ENCODE results near the gene FAM168A. TPM values are rescaled to one million over a fixed set of nuclear protein-coding genes. Genes with fewer than 3 reads are reported as not detected.

Gene FAM168A
- total RNA-seq, 1 experiment from 2014 or later, result 21.1 TPM

GRCh38 chr11:73393011-73393380 is 204.9 kb downstream of the FAM168A start:
- Histone ChIP-seq H3K79me1 (ENCODE audit: insufficient read depth, low read depth, low read length, poor library complexity, severe bottlenecking) (no peaks in the 10 kb centered on the region), H2BK20ac (ENCODE audit: low read depth, low read length, poor library complexity, severe bottlenecking) (no peak overlapping the region), H4K5ac (ENCODE audit: insufficient read length, low read depth, low read length) (no peak overlapping the region), H3K79me2 (ENCODE audit: insufficient read depth, low read length) (no peaks in the 10 kb centered on the region), H2BK5ac (ENCODE audit: insufficient read length, low read length) (no peak overlapping the region), H3K27me3 (ENCODE audit: insufficient read depth, low read length) (no peaks in the 10 kb centered on the region), H3K4me1 (ENCODE audit: insufficient read depth, low read length) (no peaks in the 10 kb centered on the region), H2AFZ (ENCODE audit: low read length) (no peak overlapping the region), H3K14ac (ENCODE audit: insufficient read depth, low read length) (no peak overlapping the region), H4K91ac (ENCODE audit: insufficient read length, low read depth, low read length) (no peak overlapping the region), H3T11ph (ENCODE audit: low read length) (no peak overlapping the region), H2AK5ac (ENCODE audit: insufficient read length, low read length) (no peak overlapping the region), H2BK12ac (ENCODE audit: insufficient read length, low read depth, low read length) (no peak overlapping the region), H4K8ac (replicated peaks; ENCODE audit: insufficient read length, low read depth, low read length) (no peak overlapping the region), H2BK120ac (ENCODE audit: low read depth, low read length, poor library complexity, severe bottlenecking) (no peak overlapping the region), H3K23ac (ENCODE audit: insufficient read length, low read depth, low read length) (no peak overlapping the region), H4K20me1 (ENCODE audit: control insufficient read depth, insufficient read depth, insufficient read length) (no peaks in the 10 kb centered on the region), H2BK15ac (ENCODE audit: low read depth, low read length) (no peak overlapping the region), H3K23me2 (ENCODE audit: insufficient read length, low read depth, low read length, poor library complexity, severe bottlenecking) (no peaks in the 10 kb centered on the region), H3K27ac (ENCODE audit: insufficient read length, low read depth, low read length) (no peak overlapping the region), H3K18ac (ENCODE audit: insufficient read length, low read depth, low read length) (no peak overlapping the region), H3K4ac (ENCODE audit: low read depth, low read length) (no peak overlapping the region), H3K56ac (ENCODE audit: insufficient read length, low read depth, low read length) (no peak overlapping the region), H3K4me2 (ENCODE audit: insufficient read depth, insufficient read length, low read length) (no peak overlapping the region), H3K9me3 (ENCODE audit: control insufficient read depth, low read depth, low read length) (no peaks in the 10 kb centered on the region), H3K9ac (ENCODE audit: extremely low read depth, insufficient read length, low read length) (no peak overlapping the region)
- DNase-seq, result no peak
- TF ChIP-seq CTCF (conservative IDR thresholded peaks at IDR 0.05), result no peak
- Mint-ChIP-seq H3K36me3 (ENCODE audit: insufficient read depth in 1 of 3, low read depth in 3 of 3) (peaks cover 0 to 3% (median 2%) of the 10 kb centered on the region in 3 experiments; a peak in 3 of 7 replicates), H3K9me3 (no peaks in the 10 kb centered on the region), H3K4me1 (peaks cover 14% of the 10 kb centered on the region in 2 experiments), H3K4me3 (no peak overlapping the region), H3K27me3 (ENCODE audit: low read depth) (peaks cover 2% of the 10 kb centered on the region), H3K27ac (no peak overlapping the region)
- WGBS (ENCODE audit: extremely low coverage, insufficient read length, low lambda C conversion rate), result no CpG with 5 or more reads among the region's 7 CpGs
